ENCODE measurements around the gene AP1M1. TPM values are rescaled to one million over a fixed set of nuclear protein-coding genes. Genes with fewer than 3 reads are reported as not detected.

Gene AP1M1
- total and polyA plus RNA-seq, 4 donors: 31.2 to 85.7 (median 54.2) TPM

DNA sequence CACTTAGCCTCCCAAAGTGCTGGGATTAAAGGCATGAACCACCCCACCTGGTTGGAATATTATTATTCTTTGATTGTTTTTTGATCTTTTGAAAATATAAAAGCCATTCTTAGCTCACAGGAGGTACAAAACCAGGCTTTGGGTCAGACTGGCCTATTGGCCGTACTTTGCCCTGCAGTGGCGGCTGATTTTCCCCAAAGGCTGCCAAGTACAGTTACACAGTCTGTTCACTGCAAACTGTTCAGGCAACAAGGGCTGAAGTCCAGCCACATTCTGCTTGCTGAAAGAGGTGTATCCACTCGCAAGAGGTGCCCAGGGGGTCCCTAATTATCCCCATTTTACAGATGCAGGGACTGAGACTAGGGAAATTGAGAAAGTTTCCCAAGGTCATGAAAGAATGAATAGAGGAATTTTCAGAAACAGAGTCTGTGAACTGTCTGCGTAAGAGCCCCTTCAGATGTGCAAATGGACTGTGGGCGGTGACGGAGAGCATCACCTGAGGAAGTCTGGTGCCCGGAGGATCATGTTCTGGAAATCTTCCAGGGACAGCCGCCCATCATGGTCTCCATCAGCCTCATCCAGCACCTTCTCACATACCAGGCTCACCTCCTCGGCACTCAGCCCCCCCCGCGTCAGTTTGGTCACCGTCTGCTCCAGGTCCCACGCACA is 33.4 kb upstream of the AP1M1 start:
- H3K9me3 ChIP-seq (ENCODE audit: control insufficient read depth in 4 of 4, insufficient read depth in 3 of 4, low read length in 3 of 4): no peaks in the 10 kb centered on the region
- H3K27me3 ChIP-seq (ENCODE audit: control insufficient read depth in 3 of 3, insufficient read depth in 3 of 3, low read length in 2 of 3): no peaks in the 10 kb centered on the region
- TF ChIP-seq, protein P1, sequence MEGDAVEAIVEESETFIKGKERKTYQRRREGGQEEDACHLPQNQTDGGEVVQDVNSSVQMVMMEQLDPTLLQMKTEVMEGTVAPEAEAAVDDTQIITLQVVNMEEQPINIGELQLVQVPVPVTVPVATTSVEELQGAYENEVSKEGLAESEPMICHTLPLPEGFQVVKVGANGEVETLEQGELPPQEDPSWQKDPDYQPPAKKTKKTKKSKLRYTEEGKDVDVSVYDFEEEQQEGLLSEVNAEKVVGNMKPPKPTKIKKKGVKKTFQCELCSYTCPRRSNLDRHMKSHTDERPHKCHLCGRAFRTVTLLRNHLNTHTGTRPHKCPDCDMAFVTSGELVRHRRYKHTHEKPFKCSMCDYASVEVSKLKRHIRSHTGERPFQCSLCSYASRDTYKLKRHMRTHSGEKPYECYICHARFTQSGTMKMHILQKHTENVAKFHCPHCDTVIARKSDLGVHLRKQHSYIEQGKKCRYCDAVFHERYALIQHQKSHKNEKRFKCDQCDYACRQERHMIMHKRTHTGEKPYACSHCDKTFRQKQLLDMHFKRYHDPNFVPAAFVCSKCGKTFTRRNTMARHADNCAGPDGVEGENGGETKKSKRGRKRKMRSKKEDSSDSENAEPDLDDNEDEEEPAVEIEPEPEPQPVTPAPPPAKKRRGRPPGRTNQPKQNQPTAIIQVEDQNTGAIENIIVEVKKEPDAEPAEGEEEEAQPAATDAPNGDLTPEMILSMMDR (IDR thresholded peaks at IDR 0.05; ENCODE audit: control extremely low read depth, extremely low read depth): no peak
- WGBS, 2 donors: 86 to 91% methylated on average over 13 of the region's 13 CpGs
- ATAC-seq (ENCODE audit: insufficient read depth, low FRiP score): no peak
- no peaks in the 10 kb centered on the region for H3K36me3 ChIP-seq (ENCODE audit: control insufficient read depth in 4 of 4, insufficient read depth in 4 of 4, low read length in 4 of 4)
- H3K9ac ChIP-seq (ENCODE audit: insufficient read depth in 1 of 2, low read length in 2 of 2): no peak overlapping the region
- no peak overlapping the region for H3K27ac ChIP-seq (ENCODE audit: low read depth in 1 of 2, low read length in 1 of 2)
- no peak overlapping the region for H3K4me3 ChIP-seq
- no peaks in the 10 kb centered on the region for H3K4me1 ChIP-seq (ENCODE audit: control insufficient read depth in 5 of 5, insufficient read depth in 5 of 5, low read length in 5 of 5)
- no peak for DNase-seq

DNA sequence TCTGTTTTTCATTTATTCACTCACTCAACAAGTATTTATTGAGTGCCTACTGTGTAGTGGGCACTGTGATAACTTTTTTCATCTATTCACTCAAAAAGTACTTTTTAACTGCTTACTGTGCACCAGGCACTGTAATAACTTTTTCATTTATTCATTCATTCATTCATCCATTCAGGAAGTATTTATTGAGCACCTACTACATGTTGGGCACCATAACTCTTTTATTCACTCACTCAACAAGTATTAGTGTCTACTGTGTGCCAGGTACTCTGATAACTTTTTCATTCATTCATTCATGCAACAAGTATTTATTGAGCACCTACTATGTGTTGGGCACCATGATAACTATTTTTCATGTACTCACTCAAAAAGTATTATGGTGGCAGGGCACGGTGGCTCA is 31.3 kb upstream of the AP1M1 start:
- DNase-seq (no peak), ATAC-seq (ENCODE audit: insufficient read depth, low FRiP score) (no peak)
- H3K9me3 ChIP-seq (ENCODE audit: control insufficient read depth in 4 of 4, insufficient read depth in 3 of 4, low read length in 3 of 4): no peaks in the 10 kb centered on the region
- no peak overlapping the region for H3K4me3 ChIP-seq
- 96 to 100% methylated on average over 1 of the region's 1 CpG for whole genome bisulfite sequencing, 2 donors
- H3K9ac ChIP-seq (ENCODE audit: insufficient read depth in 1 of 2, low read length in 2 of 2): no peak overlapping the region
- no peak overlapping the region for H3K27ac ChIP-seq (ENCODE audit: low read depth in 1 of 2, low read length in 1 of 2)
- H3K4me1 ChIP-seq (ENCODE audit: control insufficient read depth in 5 of 5, insufficient read depth in 5 of 5, low read length in 5 of 5): no peaks in the 10 kb centered on the region
- H3K27me3 ChIP-seq (ENCODE audit: control insufficient read depth in 3 of 3, insufficient read depth in 3 of 3, low read length in 2 of 3): no peaks in the 10 kb centered on the region
- TF ChIP-seq, protein P1 (IDR thresholded peaks at IDR 0.05; ENCODE audit: control extremely low read depth, extremely low read depth): no peak
- H3K36me3 ChIP-seq (ENCODE audit: control insufficient read depth in 4 of 4, insufficient read depth in 4 of 4, low read length in 4 of 4): no peaks in the 10 kb centered on the region

DNA sequence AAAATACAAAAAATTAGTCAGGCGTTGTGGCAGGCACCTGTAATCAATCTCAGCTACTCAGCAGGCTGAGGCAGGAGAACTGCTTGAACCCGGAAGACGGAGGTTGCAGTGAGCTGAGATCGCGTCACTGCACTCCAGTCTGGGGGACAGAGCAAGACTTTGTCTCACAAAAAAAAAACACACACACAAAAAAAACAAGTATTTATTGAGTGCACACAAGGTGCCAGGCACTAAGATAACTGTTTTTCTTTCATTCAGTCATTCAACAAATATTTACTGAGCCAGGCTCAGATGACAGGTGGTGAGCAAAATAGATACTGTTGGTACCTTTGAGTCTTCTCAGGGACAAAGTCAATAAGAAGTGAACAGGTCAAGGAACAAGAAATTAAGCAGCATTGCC is 30.7 kb upstream of the AP1M1 start:
- WGBS, 2 donors: 86 to 97% methylated on average over 5 of the region's 5 CpGs
- Histone ChIP-seq H3K27me3 (ENCODE audit: control insufficient read depth in 3 of 3, insufficient read depth in 3 of 3, low read length in 2 of 3) (no peaks in the 10 kb centered on the region), H3K4me1 (ENCODE audit: control insufficient read depth in 5 of 5, insufficient read depth in 5 of 5, low read length in 5 of 5) (no peaks in the 10 kb centered on the region), H3K4me3 (no peak overlapping the region), H3K36me3 (ENCODE audit: control insufficient read depth in 4 of 4, insufficient read depth in 4 of 4, low read length in 4 of 4) (no peaks in the 10 kb centered on the region), H3K9me3 (ENCODE audit: control insufficient read depth in 4 of 4, insufficient read depth in 3 of 4, low read length in 3 of 4) (no peaks in the 10 kb centered on the region), H3K9ac (ENCODE audit: insufficient read depth in 1 of 2, low read length in 2 of 2) (no peak overlapping the region), H3K27ac (ENCODE audit: low read depth in 1 of 2, low read length in 1 of 2) (no peak overlapping the region)
- DNase-seq (no peak), ATAC-seq (ENCODE audit: insufficient read depth, low FRiP score) (no peak)
- TF ChIP-seq, protein P1 (IDR thresholded peaks at IDR 0.05; ENCODE audit: control extremely low read depth, extremely low read depth): no peak

All from lung (tissue), 12 donors.